PC-3 (cell line): Measurements from ENCODE around the gene ADIG. TPM values are rescaled to one million over a fixed set of nuclear protein-coding genes. Genes with fewer than 3 reads are reported as not detected.

Experiments used
- ATAC-seq: fragments of 200-7000 bp; cut with Tn5 transposase; 2 replicates; pipeline ENCODE4 v1.9.1; 2020; ENCODE audit warnings: mild to moderate bottlenecking, moderate library complexity
- BruUV-seq: library from RNA; stranded (reverse); fragments of 400-500 nt; replicated peaks from 2 replicates; lab custom pipeline; 2021; lab: Mats Ljungman, UMichigan
- CTCF ChIA-PET: fragments of 300-600 bp; sonication (Branson Sonifier 250); formaldehyde crosslinking; loops from one replicate; lab custom pipeline; 2022; ENCODE audit warnings: antibody characterized with exemption; lab: Charles Lee
- POLR2A ChIA-PET: fragments of 300-600 bp; sonication (Branson Sonifier 250); formaldehyde crosslinking; loops from one replicate; lab custom pipeline; 2022; ENCODE audit warnings: antibody characterized with exemption; ENCODE audit not compliant: unreplicated experiment; lab: Charles Lee
- DNase-seq: peaks from one replicate; pipeline ENCODE4 v3.0.0-alpha.2; 2015
- H2AFZ ChIP-seq: fragments of 300-600 bp; sonication (generic); 2 replicates; pipeline ENCODE4 v1.6.0; 2016; ENCODE audit warnings: antibody characterized with exemption, low read length
- H3F3A ChIP-seq: fragments of 300-600 bp; sonication (generic); one replicate; pipeline ENCODE4 v1.6.0; 2017; ENCODE audit warnings: antibody characterized with exemption, low read length, control low read depth, mild to moderate bottlenecking; ENCODE audit not compliant: unreplicated experiment
- H3K27ac ChIP-seq: fragments of 300-600 bp; sonication (generic); 2 replicates; pipeline ENCODE4 v1.5.1; 2016; ENCODE audit warnings: mild to moderate bottlenecking, low read length
- H3K27me3 ChIP-seq: fragments of 300-600 bp; sonication (generic); 2 replicates; pipeline ENCODE4 v1.6.1; 2016; ENCODE audit warnings: low read length, mixed read lengths
- H3K36me3 ChIP-seq: fragments of 300-600 bp; sonication (generic); 2 replicates; pipeline ENCODE4 v1.6.1; 2016; ENCODE audit warnings: low read depth, mixed run types, low read length, mixed read lengths
- H3K4me1 ChIP-seq: fragments of 300-600 bp; sonication (generic); 2 replicates; pipeline ENCODE4 v1.5.1; 2016; ENCODE audit warnings: low read length; ENCODE audit not compliant: insufficient read depth
- H3K4me2 ChIP-seq: fragments of 300-600 bp; sonication (generic); 2 replicates; pipeline ENCODE4 v1.6.0; 2016; ENCODE audit warnings: low read length
- H3K4me3 ChIP-seq: fragments of 300-600 bp; sonication (generic); 2 replicates; pipeline ENCODE4 v1.5.1; 2016; ENCODE audit warnings: mild to moderate bottlenecking, low read length, mixed read lengths
- H3K79me2 ChIP-seq: fragments of 300-600 bp; sonication (generic); 2 replicates; pipeline ENCODE4 v1.6.1; 2017; ENCODE audit warnings: low read length, mixed read lengths
- H3K9ac ChIP-seq: fragments of 300-600 bp; sonication (generic); 2 replicates; pipeline ENCODE4 v1.6.0; 2016; ENCODE audit warnings: mild to moderate bottlenecking, low read length
- H3K9me2 ChIP-seq: fragments of 300-600 bp; sonication (generic); replicated peaks from 2 replicates; pipeline ENCODE4 v1.6.1; 2016; ENCODE audit warnings: mixed run types, low read length, mixed read lengths
- H3K9me3 ChIP-seq: fragments of 300-600 bp; sonication (generic); 2 replicates; pipeline ENCODE4 v1.6.1; 2016; ENCODE audit warnings: low read length, mixed read lengths
- H4K20me1 ChIP-seq: fragments of 300-600 bp; sonication (generic); 2 replicates; pipeline ENCODE4 v1.6.1; 2016; ENCODE audit warnings: low read length, mixed read lengths
- EZH2 ChIP-seq: fragments of 300-600 bp; sonication (generic); IDR thresholded peaks from one replicate; pipeline ENCODE4 v1.6.1; 2017; ENCODE audit warnings: antibody characterized with exemption, mild to moderate bottlenecking, low read length; ENCODE audit not compliant: unreplicated experiment
- EZH2phosphoT487 ChIP-seq: fragments of 300-600 bp; sonication (generic); IDR thresholded peaks from 2 replicates; pipeline ENCODE4 v1.6.1; 2018; ENCODE audit warnings: mild to moderate bottlenecking, antibody characterized with exemption, low read length, borderline replicate concordance
- intact Hi-C: fragments of 100-400 bp; cut with micrococcal nuclease; formaldehyde crosslinking; loops from 2 replicates; pipeline ENCODE4 v1.9.0; 2023
- total RNA-seq: library from RNA; depleted of rRNA; stranded (reverse); fragments of >200 nt; gene quantifications from 2 replicates; pipeline ENCODE4 v1.2.3, GENCODE V29; 2014
- TF ChIP-seq, protein P1 (sequence below): fragments of 300-600 bp; sonication (generic); conservative IDR thresholded peaks from 2 replicates; pipeline ENCODE4 v1.5.1; 2017; ENCODE audit warnings: antibody characterized with exemption, low read depth, mild to moderate bottlenecking, low read length

Gene ADIG
- total RNA-seq, 1 experiment from 2014 or later, result not detected

DNA sequence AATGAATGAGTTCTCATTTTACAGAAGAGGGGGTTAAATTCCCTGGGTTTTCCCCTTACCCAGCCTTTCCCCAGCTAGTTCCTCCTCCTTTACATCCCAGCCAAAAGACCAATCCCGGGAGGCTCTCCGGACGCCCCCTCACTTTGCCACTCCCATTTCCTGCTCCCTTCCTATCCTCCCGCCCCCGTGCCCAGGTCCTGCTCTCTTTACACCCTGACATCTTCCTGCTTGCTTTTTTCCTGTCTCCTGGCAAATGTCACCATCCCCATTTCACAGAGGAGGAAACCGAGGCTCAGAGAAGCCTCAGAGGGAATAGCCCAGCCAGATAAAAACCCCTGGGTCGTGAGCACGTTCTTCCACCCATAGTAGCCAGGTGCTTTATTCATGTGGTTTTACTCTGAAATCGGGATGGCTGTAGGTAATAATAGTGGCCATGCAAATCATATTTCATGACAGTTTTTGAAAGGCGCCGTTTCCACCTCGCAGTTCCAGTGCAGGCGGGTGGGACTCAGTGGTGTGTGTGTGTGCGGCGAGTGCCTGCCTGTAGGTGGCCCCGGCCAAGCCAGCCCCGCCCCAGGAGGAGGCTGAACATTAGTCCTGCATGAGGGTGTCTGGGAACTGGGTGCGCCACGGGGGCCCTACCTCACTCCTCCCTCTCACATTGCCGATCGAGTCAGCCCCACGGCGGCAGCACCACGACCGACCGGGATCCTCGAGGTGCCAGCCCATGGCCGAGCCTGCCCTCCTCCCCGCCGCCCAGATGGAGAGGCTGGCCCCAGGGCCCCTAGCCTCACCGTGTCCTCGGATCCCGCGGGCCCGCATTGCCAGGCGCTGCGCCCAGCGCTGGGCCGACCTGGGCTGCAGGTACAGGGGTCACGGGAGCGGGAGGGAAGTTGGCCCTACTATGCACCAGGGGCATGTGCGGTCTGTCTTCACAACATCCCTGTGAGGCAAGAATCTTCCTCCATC is 20.5 kb downstream of the ADIG start, which contains the start of gene ARHGAP40:
ARHGAP40 (plus strand) TSS at position 594 of the 969 bp plus-strand sequence.
- Histone ChIP-seq H2AFZ (no peak within 1 kb of the TSS), H3K36me3 (no peaks in the 10 kb centered on the region), H3K9me2 (no peaks in the 10 kb centered on the region), H3K9me3 (no peaks in the 10 kb centered on the region), H3K4me2 (no peak within 1 kb of the TSS), H3K79me2 (no peaks in the 10 kb centered on the region), H3K4me1 (peaks cover 29% of the 10 kb centered on the region), H3F3A (no peaks in the 10 kb centered on the region), H3K27ac (no peak within 1 kb of the TSS), H3K27me3 (no peaks in the 10 kb centered on the region), H3K9ac (no peak within 1 kb of the TSS), H4K20me1 (no peaks in the 10 kb centered on the region), H3K4me3 (no peak within 1 kb of the TSS)
- POLR2A ChIA-PET, result no interaction called here
- ATAC-seq (no peak), DNase-seq (no peak)
- CTCF ChIA-PET, result no interaction called here
- intact Hi-C loops, result no loop called here
- no TSS peak for BruUV-seq
- TF ChIP-seq, protein P1, sequence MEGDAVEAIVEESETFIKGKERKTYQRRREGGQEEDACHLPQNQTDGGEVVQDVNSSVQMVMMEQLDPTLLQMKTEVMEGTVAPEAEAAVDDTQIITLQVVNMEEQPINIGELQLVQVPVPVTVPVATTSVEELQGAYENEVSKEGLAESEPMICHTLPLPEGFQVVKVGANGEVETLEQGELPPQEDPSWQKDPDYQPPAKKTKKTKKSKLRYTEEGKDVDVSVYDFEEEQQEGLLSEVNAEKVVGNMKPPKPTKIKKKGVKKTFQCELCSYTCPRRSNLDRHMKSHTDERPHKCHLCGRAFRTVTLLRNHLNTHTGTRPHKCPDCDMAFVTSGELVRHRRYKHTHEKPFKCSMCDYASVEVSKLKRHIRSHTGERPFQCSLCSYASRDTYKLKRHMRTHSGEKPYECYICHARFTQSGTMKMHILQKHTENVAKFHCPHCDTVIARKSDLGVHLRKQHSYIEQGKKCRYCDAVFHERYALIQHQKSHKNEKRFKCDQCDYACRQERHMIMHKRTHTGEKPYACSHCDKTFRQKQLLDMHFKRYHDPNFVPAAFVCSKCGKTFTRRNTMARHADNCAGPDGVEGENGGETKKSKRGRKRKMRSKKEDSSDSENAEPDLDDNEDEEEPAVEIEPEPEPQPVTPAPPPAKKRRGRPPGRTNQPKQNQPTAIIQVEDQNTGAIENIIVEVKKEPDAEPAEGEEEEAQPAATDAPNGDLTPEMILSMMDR, result no peak
- no peak for TF ChIP-seq EZH2

DNA sequence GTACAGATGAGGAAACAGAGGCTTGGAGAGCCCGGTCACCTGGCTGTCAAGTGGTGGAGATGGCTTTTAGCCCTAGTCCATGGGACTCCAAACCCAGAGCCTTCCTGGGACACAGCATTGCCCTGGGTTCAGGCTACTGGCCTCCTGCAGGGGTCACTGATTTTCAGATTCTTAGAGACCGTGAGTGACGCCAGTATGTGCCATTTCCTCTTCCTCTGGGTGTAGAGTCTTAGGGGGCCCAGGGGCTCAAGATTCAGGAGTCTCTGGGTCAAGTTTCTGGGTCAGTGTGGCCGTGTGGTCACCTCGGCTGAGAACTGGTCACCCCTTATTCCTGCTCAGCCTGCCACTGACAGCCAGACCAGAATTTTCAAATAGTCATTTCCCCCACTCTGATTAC is 21.2 kb downstream of the ADIG start:
- Histone ChIP-seq H3K9me2 (no peaks in the 10 kb centered on the region), H3K27me3 (no peaks in the 10 kb centered on the region), H3K4me2 (no peak overlapping the region), H3K4me3 (no peak overlapping the region), H4K20me1 (no peaks in the 10 kb centered on the region), H3K9ac (no peak overlapping the region), H3K27ac (no peak overlapping the region), H3F3A (no peaks in the 10 kb centered on the region), H2AFZ (no peak overlapping the region), H3K36me3 (no peaks in the 10 kb centered on the region), H3K4me1 (peaks cover 29% of the 10 kb centered on the region), H3K79me2 (no peaks in the 10 kb centered on the region), H3K9me3 (no peaks in the 10 kb centered on the region)
- BruUV-seq, result no TSS peak
- intact Hi-C loops, result no loop called here
- TF ChIP-seq EZH2 (no peak), EZH2phosphoT487 (no peak)
- TF ChIP-seq, protein P1, result no peak
- no peak for DNase-seq
- ChIA-PET POLR2A (no interaction called here), CTCF (no interaction called here)
- no peak for ATAC-seq

DNA sequence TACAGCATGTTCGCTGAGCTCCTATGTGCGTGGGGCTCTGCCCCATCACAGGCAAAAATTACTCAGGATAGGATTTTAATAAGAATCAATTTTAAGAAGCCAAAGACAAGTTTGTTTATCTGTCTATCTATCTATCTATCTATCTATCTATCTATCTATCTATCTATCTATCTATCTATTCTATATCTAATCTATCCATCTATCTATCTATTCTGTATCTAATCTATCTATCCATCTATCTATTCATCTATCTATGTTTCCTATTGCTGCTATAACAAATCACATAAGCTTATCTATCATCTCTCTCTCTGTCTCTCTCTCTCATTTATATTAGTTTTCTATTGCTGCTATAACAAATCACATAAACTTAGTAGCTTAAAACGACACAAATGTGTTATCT is 22.3 kb downstream of the ADIG start:
- Histone ChIP-seq H3K9ac (no peak overlapping the region), H2AFZ (no peak overlapping the region), H3K27ac (no peak overlapping the region), H3K4me2 (no peak overlapping the region), H3F3A (no peaks in the 10 kb centered on the region), H3K9me3 (no peaks in the 10 kb centered on the region), H3K27me3 (no peaks in the 10 kb centered on the region), H3K4me3 (no peak overlapping the region), H3K36me3 (no peaks in the 10 kb centered on the region), H3K79me2 (no peaks in the 10 kb centered on the region), H4K20me1 (no peaks in the 10 kb centered on the region), H3K4me1 (peaks cover 29% of the 10 kb centered on the region), H3K9me2 (no peaks in the 10 kb centered on the region)
- ChIA-PET POLR2A (no interaction called here), CTCF (interaction anchor here (1.1 kb wide), 1 partner anchor 49 kb away, joined by 7 read pairs; no protein-coding TSS in a partner anchor)
- intact Hi-C loops, result no loop called here
- DNase-seq, result no peak
- TF ChIP-seq EZH2 (no peak), EZH2phosphoT487 (no peak)
- TF ChIP-seq, protein P1, result no peak
- no peak for ATAC-seq
- no TSS peak for BruUV-seq
